ENCODE results near the gene ZNF497.

- TF ChIP-seq POLR2AphosphoS5 (IDR thresholded peaks at IDR 0.05) (no peak), CTCF (IDR thresholded peaks at IDR 0.05 in 8 of 11, conservative IDR thresholded peaks at IDR 0.05 in 3 of 11) (no peak)
These were observed 1.6 kb upstream of the ZNF497 start for GRCh38 chr19:58364146-58364545.
